Colonic mucosa (tissue), 4 donors: Measurements from ENCODE around the gene ZIC5. TPM values are rescaled to one million over a fixed set of nuclear protein-coding genes. Genes with fewer than 3 reads are reported as not detected.
A peak's percentile ranks its signal among the peaks of the same experiment; 100 is the strongest.

Source experiments
- DNase-seq: peaks from one replicate; pipeline ENCODE4 v3.0.0-alpha.2; 2020
- H3K27ac ChIP-seq: fragments of 200-600 bp; one replicate; pipeline ENCODE4 v1.8.0; 2021
- H3K27me3 ChIP-seq: fragments of 200-600 bp; one replicate; pipeline ENCODE4 v1.8.0; 2021
- H3K36me3 ChIP-seq: fragments of 200-600 bp; one replicate; pipeline ENCODE4 v1.8.0; 2021
- H3K4me1 ChIP-seq: fragments of 200-600 bp; one replicate; pipeline ENCODE4 v1.8.0; 2021; ENCODE audit warnings: mild to moderate bottlenecking
- H3K4me3 ChIP-seq: fragments of 200-600 bp; one replicate; pipeline ENCODE4 v1.8.0; 2021
- H3K9ac ChIP-seq, 2 donors: one replicate each; pipeline ENCODE4 v1.7.0; 2013; ENCODE audit warnings: control low read depth in 2 of 2, low read depth in 2 of 2, low read length in 2 of 2
- H3K9me3 ChIP-seq: fragments of 200-600 bp; one replicate; pipeline ENCODE4 v1.8.0; 2021
- CTCF ChIP-seq: fragments of 200-600 bp; IDR thresholded peaks from one replicate; pipeline ENCODE4 v1.8.0; 2022; ENCODE audit warnings: antibody characterized with exemption, mild to moderate bottlenecking
- intact Hi-C: fragments of 100-400 bp; cut with DNase I; formaldehyde crosslinking; loops from one replicate; pipeline ENCODE4 v1.14.1; 2022
- total RNA-seq, 2 donors: library from RNA; stranded (reverse); fragmentation: NEBNext Ultra II Directional in 1 of 2; extraction: Animal tissue kit (Norgen Biotek cat#: 25700) in 1 of 2; gene quantifications; one replicate each; pipeline ENCODE4 v1.2.1, GENCODE V29; 2021
- donor health status: healthy.
- donor health status: DM: no; HTN: no; CAD: no.
- donor health status: DM: no; HTN: no; CAD: no.

The ZIC5 gene
- total RNA-seq, 2 donors from 2014 or later: 0.10 TPM; not detected in 1

GRCh38 chr13:99974939-99975561 lies 3.5 kb upstream of the ZIC5 start:
- Histone ChIP-seq H3K9me3 (no peaks in the 10 kb centered on the region), H3K4me3 (no peak overlapping the region), H3K27ac (no peak overlapping the region), H3K36me3 (no peaks in the 10 kb centered on the region), H3K4me1 (peaks cover 4% of the 10 kb centered on the region), H3K9ac (no peak overlapping the region), H3K27me3 (peaks cover 94% of the 10 kb centered on the region)
- intact Hi-C loops: no loop called here
- peak; percentile 18 for DNase-seq
- TF ChIP-seq CTCF: no peak

GRCh38 chr13:99974296-99974938 lies 2.9 kb upstream of the ZIC5 start:
- H3K9ac ChIP-seq: no peak overlapping the region
- H3K27ac ChIP-seq: no peak overlapping the region
- no peak for DNase-seq
- no peak for TF ChIP-seq CTCF
- H3K9me3 ChIP-seq: no peaks in the 10 kb centered on the region
- H3K4me3 ChIP-seq: no peak overlapping the region
- H3K36me3 ChIP-seq: no peaks in the 10 kb centered on the region
- intact Hi-C loops: no loop called here
- H3K27me3 ChIP-seq: peaks cover 94% of the 10 kb centered on the region
- no peaks in the 10 kb centered on the region for H3K4me1 ChIP-seq

DNA sequence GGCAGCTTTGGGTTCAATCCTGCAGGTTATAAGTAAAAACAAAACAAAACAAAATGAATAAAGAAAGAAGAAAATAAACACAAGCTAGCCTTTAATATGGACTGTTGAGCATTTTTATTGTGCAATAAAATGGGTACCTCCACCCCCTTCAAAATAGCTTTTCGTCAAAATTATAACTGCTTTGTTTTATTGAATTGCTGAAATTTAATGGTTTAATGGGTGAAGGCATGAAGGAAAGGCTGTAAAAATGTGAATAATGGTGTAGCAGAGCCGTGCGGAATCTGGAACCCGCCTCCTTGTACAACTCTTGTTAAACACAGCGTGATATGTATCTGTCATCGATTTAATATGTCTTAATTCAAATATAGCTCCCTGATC lies 2.2 kb upstream of the ZIC5 start:
- Histone ChIP-seq H3K4me3 (no peak overlapping the region), H3K9ac (no peak overlapping the region), H3K36me3 (no peaks in the 10 kb centered on the region), H3K27ac (no peak overlapping the region), H3K9me3 (no peaks in the 10 kb centered on the region), H3K27me3 (peaks cover 94% of the 10 kb centered on the region), H3K4me1 (peaks cover 4% of the 10 kb centered on the region)
- DNase-seq: no peak
- TF ChIP-seq CTCF: no peak
- intact Hi-C loops: no loop called here

DNA sequence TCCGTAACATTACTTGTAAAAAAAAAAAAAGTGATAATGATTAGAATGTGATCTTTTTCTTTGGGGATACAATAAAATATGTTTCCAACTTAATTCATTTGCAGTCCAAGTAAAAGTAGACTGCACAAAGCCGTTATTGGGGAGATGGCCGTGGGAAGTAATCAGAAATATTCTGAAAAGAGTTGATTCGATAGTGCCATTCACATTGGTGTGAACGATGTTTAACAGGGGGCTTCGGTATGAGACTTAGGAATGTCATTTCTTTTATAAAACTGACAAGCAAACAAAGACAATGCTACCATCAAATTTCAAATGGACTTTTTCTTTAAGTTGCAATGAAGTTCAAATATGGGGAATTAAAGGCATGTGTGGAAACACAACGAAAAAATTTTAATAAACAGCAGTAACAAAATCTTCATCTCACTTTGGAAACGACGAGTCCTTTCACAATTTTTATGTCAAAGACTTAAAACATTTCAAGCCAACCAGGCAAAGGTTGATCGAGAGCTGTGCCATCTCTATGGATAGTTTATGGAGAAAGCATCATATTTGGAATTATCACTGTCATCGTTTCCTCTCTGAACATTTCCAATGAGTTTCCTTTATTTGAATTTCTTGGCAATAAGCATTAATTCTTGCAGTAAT lies 1.7 kb upstream of the ZIC5 start:
- TF ChIP-seq CTCF: no peak
- Histone ChIP-seq H3K36me3 (no peaks in the 10 kb centered on the region), H3K9me3 (no peaks in the 10 kb centered on the region), H3K4me3 (no peak overlapping the region), H3K27ac (no peak overlapping the region), H3K4me1 (peaks cover 5% of the 10 kb centered on the region), H3K27me3 (peaks cover 94% of the 10 kb centered on the region), H3K9ac (no peak overlapping the region)
- DNase-seq: no peak
- intact Hi-C loops: no loop called here

DNA sequence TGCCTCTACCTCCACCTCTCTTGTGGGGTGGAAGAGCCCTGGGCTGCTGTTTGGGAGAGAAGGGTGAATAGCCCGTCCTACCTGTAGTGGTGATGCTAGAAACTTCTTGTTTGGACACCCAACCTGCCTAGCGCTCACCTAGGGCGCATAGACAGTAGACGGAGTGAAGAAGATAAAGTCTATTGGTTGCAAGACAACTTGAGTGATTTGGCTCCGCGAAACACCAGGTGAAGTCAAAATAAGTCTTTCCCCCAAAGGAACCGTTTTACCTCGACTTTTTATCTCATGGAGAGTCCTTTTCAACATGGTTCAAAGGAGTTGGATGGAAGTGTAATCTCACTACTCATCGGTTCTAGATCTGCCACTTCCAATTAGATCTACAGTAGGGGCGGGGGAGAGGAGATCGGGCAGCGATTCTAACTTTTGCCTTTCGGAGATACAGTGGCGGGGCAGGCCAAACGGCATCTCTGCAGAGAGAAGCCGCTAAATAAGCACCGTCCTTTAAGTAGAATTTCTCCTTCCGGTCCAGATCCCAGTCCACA lies 694 bp upstream of the ZIC5 start:
- no peak overlapping the region for H3K27ac ChIP-seq
- peaks cover 94% of the 10 kb centered on the region for H3K27me3 ChIP-seq
- no peaks in the 10 kb centered on the region for H3K9me3 ChIP-seq
- no peak for TF ChIP-seq CTCF
- DNase-seq: peak; percentile 16
- peaks cover 9% of the 10 kb centered on the region for H3K4me1 ChIP-seq
- H3K9ac ChIP-seq: no peak overlapping the region
- intact Hi-C loops: no loop called here
- H3K36me3 ChIP-seq: no peaks in the 10 kb centered on the region
- no peak overlapping the region for H3K4me3 ChIP-seq
